ENCODE data around the gene KNDC1.

DNA sequence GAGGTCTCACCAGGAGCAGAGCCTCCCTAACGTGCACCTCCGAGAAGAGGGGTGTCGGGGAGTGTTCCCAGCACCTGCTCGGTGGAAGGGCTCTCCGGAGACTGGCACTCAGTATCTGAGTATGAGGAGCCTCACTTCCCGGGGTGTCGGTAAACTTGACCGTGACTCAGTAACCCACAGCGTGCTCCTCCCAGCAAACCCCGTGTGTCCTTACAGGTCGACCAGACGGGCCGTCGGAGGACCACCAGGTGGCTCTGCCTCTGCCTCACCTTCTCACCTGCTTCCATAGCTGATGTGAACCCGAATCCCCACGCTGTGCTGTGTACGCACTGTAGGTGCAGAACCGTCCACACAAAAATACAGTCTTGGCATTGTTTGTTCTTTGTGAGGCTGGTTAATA lies 29.0 kb upstream of the KNDC1 start:
- TF ChIP-seq POLR2AphosphoS5 (IDR thresholded peaks at IDR 0.05; ENCODE audit: borderline replicate concordance, low read depth, low read length) (no peak), EZH2 (IDR thresholded peaks at IDR 0.05) (no peak), FOXP2 (optimal IDR thresholded peaks at IDR 0.05; ENCODE audit: control extremely low read depth, extremely low read length, insufficient read depth) (no peak)

All from SK-N-MC (cell line).